Measurements from ENCODE around the gene TMEM185B.
"Not testable (repeated sequence)": the region's sequence is repeated elsewhere in the genome, so short reads cannot be mapped to it uniquely, and the experiment has no call there.

TMEM185B gene

DNA sequence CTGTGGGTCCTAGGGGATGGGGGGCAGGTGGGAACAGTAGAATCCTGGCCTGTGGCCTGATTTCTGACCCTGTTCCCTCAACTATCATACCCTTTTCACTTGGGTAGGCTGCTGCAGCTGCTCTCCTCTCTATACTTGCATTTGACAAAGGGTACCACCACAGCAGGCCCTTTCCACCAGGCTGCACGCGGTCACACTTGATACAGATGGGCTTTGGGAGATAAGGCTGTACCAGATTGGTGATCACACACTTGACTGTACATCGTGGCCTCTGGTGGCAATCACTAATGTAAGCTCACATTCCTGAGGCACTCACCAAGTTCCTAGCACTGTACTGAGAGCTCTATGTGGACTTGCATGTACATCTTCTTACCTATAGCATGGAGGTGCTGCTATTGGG is 27.9 kb upstream of the TMEM185B start:
- DNase-seq, result no peak

DNA sequence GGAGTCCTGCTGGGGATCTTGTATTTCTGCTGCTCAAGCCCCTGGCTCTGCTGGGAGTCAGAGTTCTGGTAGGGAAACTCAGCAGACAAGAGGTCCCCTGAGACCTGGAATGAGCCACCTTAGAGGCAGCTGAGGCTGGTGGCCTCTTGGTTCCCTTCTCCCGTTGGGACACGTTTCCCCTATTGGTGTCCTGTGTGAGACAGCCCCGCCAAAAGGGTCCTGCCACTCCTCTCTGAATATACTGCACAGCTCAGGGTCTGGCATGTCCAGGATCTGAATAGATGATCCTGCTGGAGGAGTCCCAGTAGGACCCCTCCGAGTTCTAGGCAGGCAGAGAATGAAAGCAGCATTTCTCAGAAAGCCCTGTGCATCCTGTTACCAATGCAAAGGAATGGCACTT is 27.4 kb upstream of the TMEM185B start:
- DNase-seq, result no peak

DNA sequence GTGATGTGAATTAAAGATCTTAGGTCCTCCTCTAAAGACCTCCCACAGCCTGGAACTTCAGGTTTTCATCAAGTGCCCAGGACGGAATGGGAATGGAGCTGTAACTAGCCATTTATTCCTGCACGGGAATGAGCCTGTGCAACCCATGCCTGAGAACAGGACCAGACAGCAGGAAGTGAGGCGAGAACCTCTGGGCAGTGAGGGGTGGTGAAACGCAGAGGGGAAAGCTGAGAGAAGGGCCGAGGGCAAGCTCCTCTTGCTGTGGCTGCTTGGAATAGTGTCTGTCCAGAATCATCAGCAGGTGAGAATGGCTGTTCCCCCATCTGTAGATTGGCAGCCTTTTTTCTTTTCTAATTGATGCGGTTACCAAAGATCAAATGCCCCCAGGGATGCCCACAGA is 24.7 kb upstream of the TMEM185B start:
- no peak for DNase-seq

DNA sequence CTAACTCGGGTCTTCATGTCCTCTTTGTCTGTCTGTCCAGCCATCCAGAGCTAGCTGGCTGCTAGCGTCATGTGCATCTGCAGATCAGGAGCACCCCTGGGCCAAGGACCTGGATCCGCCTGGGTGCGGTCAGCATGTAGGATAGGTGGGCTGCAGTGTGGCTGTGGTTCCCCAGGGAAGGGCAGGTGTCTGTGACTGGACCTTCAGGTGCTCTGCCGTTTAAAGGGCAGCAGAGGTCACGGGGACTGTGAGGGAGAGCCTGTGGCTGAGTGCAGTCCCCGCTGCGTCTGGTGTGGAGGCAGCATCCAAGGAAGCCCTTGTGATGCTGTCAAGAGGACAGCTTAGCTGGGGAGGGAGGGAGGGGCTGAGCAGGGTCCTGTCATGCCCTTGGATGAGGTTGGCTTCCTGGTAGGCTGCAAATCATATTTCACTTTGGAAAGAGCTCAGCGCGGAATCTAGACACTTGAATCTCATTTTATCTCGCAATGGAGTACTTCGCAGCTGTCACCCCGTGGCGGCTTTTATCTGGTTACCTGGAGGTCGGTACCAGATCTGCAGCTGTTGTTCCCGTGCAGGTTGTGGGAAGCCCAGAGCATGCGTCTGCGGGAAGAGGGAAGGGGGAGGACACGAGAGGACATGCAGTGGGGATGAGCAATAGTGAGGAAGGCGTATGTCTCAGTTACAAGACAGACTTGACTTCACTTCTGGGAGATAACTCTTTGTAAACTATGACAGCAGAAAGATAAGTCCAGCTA is 23.5 kb upstream of the TMEM185B start:
- DNase-seq, result no peak

- no peak for DNase-seq
Observed at GRCh38 chr2:120245520-120246332, 22.5 kb upstream of the TMEM185B start.

DNA sequence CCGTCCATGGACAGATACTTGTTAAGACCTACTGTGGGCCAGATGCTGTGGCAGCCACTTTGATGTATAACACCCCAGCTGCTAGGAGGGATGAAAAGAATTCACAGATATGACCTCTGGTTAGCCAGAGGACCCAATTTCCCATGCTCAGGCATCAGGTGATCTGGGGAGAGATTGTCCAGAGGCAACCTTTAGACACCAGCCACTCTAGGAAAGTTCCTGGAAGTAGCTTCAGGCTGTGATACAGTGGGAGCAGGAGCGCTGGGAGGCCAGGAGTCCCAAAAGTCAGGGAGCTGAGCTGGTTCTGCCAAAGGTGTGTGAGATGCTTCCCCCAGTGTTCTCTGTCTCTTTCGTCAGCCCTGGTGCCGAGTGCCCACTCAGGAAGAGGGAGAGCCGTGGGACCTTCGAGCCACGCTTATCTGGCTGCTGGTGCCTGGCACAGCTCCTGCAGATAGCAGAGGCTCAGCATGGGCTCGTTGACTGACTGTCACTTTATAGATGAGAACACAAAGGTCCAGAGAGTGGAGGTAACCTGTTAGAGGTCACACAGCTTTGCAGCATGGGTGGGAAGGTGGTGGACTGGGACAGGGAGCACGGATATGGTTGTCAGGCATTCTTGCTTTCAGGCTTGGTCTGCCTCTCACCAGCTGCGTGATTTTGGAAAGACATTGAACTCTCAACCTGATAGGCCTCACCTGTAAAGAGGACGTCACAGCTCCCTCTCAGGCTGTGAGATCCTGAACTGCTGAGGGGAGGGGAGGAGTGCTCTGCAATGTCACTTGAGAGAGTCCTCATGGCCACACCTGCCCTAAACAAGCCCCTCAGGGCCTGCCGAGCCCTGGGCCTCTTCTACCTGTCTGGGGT is 21.7 kb upstream of the TMEM185B start:
- no peak for DNase-seq

GRCh38 chr2:120243875-120244553 is 20.8 kb upstream of the TMEM185B start:
- DNase-seq, result no peak

DNA sequence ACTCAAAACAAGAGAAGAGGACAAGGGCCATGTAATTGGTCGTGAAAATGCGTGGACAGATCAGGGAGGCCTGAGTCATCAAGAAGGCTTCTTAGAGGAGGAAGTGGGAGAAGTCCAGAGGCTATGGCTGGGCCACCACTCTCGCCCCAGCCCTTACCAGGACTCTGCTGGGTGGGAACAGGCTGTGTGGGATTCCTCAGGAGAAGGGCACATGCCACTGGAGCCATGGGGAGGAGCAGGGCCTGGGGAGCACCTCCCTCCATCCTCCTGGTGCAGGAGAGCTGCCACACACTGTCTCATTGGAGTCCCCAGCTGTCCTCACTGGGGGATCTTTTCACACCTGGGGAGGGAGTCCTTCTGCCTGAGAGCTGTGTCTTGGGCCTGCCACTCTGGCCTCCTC is 20.0 kb upstream of the TMEM185B start:
- DNase-seq, result peak; percentile 9

DNA sequence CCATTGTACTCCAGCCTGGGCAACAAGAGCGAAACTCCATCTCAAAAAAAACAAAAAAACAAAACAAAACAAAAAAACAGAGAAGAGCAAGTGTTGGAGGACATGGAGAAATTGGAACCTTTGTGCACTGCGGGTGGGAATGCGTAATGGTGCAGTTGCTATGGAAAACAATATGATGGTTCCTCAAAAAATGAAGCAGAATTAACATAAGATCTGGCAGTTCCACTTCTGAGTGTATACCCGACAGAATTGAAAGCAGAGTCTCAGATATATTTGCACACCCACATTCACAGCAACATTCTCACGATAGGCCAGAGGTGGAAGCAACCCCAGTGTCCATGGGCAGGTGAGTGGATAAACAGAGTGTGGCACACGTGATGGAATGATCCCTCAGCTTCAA is 18.5 kb upstream of the TMEM185B start:
- DNase-seq, result no peak

GRCh38 chr2:120240901-120241429 is 17.8 kb upstream of the TMEM185B start:
- no peak for DNase-seq

DNA sequence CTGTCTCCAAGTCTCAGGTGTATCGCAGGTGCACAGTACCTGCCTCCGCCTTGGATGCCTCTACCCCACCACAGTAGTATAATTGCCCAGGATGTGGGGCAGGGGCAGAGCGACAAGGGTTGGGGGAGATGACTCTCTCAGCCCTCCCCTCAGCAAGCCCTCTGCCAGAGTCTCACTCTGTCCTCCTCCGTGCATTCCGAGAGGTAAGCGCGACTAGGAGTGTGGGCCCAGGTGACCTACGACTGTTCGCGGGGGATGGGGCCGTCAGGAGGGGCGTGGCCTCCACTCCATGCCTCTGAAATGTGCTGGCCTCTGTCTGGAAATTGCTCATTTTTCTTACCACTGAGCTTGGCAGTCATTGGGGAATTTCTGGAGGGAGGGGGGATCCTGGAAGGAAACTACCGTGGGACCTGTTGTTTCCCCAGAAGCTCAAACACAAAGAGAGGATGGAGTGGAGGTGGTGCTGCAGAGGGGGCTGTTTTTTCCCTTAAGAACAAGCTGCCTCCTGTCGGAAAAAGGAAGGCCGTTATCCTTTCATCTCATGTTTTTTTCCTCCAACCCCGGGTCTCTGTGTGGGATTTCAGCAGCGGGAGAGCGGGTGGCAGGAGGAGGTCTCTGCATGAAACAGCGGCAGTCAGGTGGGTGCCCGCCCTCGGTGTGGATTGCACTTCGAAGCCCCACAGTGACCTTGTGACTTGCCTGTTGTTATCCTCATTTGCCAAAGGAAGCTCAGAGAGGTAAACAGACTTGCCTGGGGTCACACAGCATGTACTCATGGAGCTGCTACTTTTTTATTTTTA is 16.5 kb upstream of the TMEM185B start:
- peak; percentile 48 for DNase-seq

DNA sequence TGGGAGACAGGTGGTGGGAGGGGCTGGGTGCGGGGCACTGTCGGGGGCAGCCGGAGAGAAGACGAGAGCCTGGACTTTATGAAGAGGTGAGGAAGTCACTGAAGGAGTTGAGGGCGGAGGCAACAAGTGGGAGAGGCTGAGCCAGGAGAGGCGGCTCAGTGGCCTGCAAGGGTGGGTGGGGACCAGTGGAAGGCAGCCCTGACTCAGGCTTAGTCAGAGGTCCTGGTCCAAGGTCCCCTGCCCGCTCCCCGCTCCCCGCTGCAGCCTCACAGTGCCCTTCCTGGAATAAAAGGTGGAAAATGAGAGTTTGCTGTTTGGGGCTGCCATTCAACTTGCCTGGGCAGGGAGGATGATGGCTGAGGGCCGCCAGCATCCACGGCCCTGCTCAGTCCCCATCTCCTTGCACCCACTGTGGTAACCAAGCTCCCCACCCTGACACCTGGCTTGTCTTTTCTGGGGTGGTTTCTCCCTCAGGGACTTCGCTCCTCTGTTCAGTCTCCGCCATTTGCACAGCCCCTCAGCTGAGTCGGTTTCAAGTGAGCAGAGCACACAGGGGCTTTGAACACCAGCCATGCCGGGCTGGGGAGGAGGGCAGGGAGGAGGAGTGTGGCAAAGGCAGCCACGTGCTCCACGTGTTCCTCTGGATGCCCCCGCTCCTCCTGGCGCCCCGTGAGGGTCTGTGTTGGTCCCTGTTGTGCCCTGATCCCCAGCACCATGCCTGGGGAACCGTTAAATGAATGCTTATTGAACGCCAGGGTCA is 15.7 kb upstream of the TMEM185B start:
- peak; percentile 72 for DNase-seq

DNA sequence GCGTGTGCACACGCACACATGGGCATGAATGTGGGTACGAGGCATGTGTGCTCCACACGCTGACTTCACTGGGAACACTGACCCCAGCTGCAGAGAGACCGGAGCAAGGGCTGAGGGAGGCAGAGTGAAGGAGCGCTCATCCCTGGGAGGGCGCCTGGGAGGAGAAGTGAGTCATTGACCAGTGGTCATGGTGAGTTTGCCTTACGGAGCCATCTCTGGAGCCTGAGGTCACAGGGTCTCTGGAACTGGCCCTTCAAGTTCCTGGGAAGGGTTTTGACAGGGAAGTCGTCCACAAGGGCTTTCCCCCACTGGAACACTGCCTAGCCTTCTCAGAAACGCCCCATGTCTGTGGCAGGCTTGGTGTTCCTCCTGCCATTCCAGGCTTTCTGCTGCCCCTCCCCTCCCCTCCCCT is 14.3 kb upstream of the TMEM185B start:
- no peak for DNase-seq

GRCh38 chr2:120236791-120237190 is 13.6 kb upstream of the TMEM185B start:
- DNase-seq, result no peak

DNA sequence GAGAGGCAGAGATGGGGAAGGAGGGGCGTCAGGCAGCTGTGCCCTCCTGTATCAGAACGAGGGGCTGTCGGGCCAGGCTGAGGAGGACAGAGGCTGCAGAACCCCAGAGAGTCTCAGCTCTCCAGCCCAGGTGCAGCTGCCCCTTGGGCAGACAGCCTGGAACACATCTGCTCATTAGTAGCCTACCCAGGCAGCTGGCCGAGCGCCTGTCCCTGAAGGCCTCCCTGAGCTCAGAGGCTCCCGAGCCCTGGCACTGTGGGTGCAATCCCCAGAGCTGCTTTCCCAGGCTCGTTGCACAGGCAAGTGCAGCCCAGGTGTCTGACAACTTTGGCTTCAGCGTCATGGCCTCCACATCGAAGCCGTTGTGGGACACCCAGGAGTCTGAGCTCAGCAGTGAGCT is 13.1 kb upstream of the TMEM185B start:
- no peak for DNase-seq

DNA sequence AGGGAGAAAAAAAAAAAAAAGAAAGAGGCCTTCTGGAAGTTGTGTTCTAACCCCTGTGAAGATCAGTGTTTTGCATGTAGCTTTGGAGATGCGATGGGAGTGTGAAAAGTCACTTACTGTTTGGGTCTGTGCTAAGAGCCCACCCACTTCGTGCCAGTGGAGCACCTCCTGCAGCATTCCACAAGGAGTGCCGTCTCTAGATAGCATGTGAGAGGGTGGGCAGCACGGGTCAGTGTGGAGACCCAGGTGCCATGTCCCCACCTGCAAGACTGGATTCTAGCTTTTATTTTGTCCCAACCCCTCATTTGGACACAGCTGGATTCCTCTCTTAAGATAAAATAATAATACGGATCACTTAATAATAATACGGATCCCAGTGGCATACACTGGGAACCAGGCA is 12.5 kb upstream of the TMEM185B start:
- no peak for DNase-seq

DNA sequence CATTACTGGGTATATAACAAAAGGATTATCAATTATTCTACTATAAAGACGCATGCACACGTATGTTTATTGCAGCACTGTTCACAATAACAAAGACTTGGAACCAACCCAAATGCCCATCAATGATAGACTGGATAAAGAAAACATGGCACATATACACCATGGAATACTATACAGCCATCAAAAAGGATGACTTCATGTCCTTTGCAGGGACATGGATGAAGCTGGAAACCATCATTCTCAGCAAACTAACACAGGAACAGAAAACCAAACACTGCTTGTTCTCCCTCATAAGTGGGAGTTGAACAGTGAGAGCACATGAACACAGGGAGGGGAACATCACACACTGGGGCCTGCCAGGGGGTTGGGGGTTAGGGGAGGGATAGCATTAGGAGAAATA is 12.0 kb upstream of the TMEM185B start:
- not testable (repeated sequence) for DNase-seq

- DNase-seq, result no peak
Observed at GRCh38 chr2:120233292-120233691, 10.1 kb upstream of the TMEM185B start.

- DNase-seq, result no peak
Observed at GRCh38 chr2:120231974-120232635, 8.9 kb upstream of the TMEM185B start.

DNA sequence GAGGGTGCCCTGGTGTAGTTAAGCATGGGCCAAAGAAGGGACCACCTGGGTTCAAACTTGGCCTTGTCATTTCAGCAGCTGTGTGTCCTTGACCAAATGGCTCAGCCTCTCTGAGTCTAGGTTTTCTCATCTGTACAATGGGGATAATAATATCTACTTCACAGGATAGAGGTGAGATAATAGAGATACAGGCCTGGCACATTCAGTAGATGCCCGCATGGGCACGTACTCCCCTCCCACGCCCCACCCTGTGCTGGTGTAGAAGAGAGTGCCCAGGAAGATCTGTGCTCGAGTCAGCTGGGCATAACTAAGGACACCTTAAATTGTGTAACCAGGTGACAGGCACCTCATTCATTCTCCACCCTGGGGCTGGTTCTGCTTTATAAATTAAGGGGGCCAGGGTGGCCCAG is 8.4 kb upstream of the TMEM185B start:
- no peak for DNase-seq

Measured in amniotic stem cell (primary cell).